HepG2 (cell line): ENCODE results near the gene EIF3L. TPM values are rescaled to one million over a fixed set of nuclear protein-coding genes. Genes with fewer than 3 reads are reported as not detected.
A peak's percentile ranks its signal among the peaks of the same experiment; 100 is the strongest.

ENCODE experiments used
- ATRX ChIP-seq: sonication (generic); formaldehyde crosslinking; IDR thresholded peaks from 2 replicates; pipeline ENCODE4 v1.4.0; 2020; ENCODE audit warnings: missing genetic modification reagents, borderline replicate concordance
- GABPA ChIP-seq, 2 experiments: IDR thresholded peaks; 2 replicates each; pipeline ENCODE4 v1.6.1; 2011 to 2016; ENCODE audit warnings: low read depth in 2 of 2, low read length in 1 of 2, missing biosample characterization in 1 of 2, missing genetic modification characterization in 1 of 2
- GATAD1 ChIP-seq: IDR thresholded peaks from 2 replicates; pipeline ENCODE4 v1.6.1; 2016; ENCODE audit warnings: missing genetic modification reagents, missing compliant biosample characterization
- HIVEP1 ChIP-seq: sonication (generic); formaldehyde crosslinking; IDR thresholded peaks from 2 replicates; pipeline ENCODE4 v1.4.0; 2020; ENCODE audit warnings: mild to moderate bottlenecking, missing genetic modification reagents
- MIER2 ChIP-seq: IDR thresholded peaks from 2 replicates; pipeline ENCODE4 v1.6.1; 2016; ENCODE audit warnings: missing biosample characterization, missing genetic modification reagents
- NPAS2 ChIP-seq: sonication (generic); formaldehyde crosslinking; IDR thresholded peaks from 2 replicates; pipeline ENCODE4 v1.8.0; 2022; ENCODE audit warnings: mild to moderate bottlenecking, missing genetic modification reagents, borderline replicate concordance
- POGZ ChIP-seq: sonication (generic); formaldehyde crosslinking; IDR thresholded peaks from 2 replicates; pipeline ENCODE4 v1.4.0; 2020; ENCODE audit warnings: mild to moderate bottlenecking, missing genetic modification reagents
- SP1 ChIP-seq, 2 experiments: fragments of 450-650 bp in 1 of 2; sonication (generic) in 1 of 2; formaldehyde crosslinking in 1 of 2; IDR thresholded peaks; 2 replicates each; pipeline versions ENCODE4 v1.4.0 to v1.6.1; 2016 to 2020; ENCODE audit warnings: missing genetic modification reagents in 1 of 2
- STAG1 ChIP-seq: sonication (generic); formaldehyde crosslinking; IDR thresholded peaks from 2 replicates; pipeline ENCODE4 v1.4.0; 2020; ENCODE audit warnings: missing genetic modification reagents
- WIZ ChIP-seq: sonication (generic); formaldehyde crosslinking; IDR thresholded peaks from 2 replicates; pipeline ENCODE4 v1.5.1; 2020; ENCODE audit warnings: mild to moderate bottlenecking, missing genetic modification reagents
- ZFYVE20 ChIP-seq: sonication (generic); formaldehyde crosslinking; IDR thresholded peaks from 2 replicates; pipeline ENCODE4 v1.8.0; 2023; ENCODE audit warnings: low read depth, mild to moderate bottlenecking, moderate library complexity, missing genetic modification reagents, borderline replicate concordance
- ZNF230 ChIP-seq: sonication (generic); formaldehyde crosslinking; IDR thresholded peaks from 2 replicates; pipeline ENCODE4 v1.4.0; 2020; ENCODE audit warnings: mild to moderate bottlenecking, missing genetic modification reagents
- ZNF547 ChIP-seq: sonication (generic); formaldehyde crosslinking; IDR thresholded peaks from 2 replicates; pipeline ENCODE4 v1.5.1; 2020; ENCODE audit warnings: mild to moderate bottlenecking, missing genetic modification reagents
- ZNF678 ChIP-seq: sonication (generic); formaldehyde crosslinking; IDR thresholded peaks from 2 replicates; pipeline ENCODE4 v1.4.0; 2020; ENCODE audit warnings: mild to moderate bottlenecking, missing genetic modification reagents
- polyA plus RNA-seq, 8 experiments: library from polyadenylated mRNA; depleted of rRNA in 3 of 8; stranded (reverse) in 7 of 8; unstranded in 1 of 8; fragments of >200 nt; fragmentation: Illumina TruSeq in 4 of 8; extraction: Trizol in 4 of 8; gene quantifications; 2 replicates each; pipeline versions ENCODE4 v1.2.1 to v1.2.3, GENCODE V29; 2011 to 2016; ENCODE audit warnings: low read depth in 4 of 8, missing spikeins in 1 of 8, mixed read lengths in 1 of 8; ENCODE audit not compliant: insufficient read depth in 1 of 8
- total RNA-seq, 5 experiments: library from RNA; depleted of rRNA; stranded (reverse); fragments of >200 nt; fragmentation: Illumina TruSeq; extraction: Trizol; gene quantifications; 2 replicates each; pipeline ENCODE4 v1.2.3, GENCODE V29; 2016; ENCODE audit warnings: low read depth in 1 of 5
- TF ChIP-seq, protein P1 (sequence below): sonication (generic); formaldehyde crosslinking; IDR thresholded peaks from 2 replicates; pipeline ENCODE4 v1.4.0; 2020; ENCODE audit warnings: mild to moderate bottlenecking, low read depth, missing genetic modification reagents
- TF ChIP-seq, protein P2 (sequence below): sonication (generic); formaldehyde crosslinking; IDR thresholded peaks from 2 replicates; pipeline ENCODE4 v1.8.1; 2023; ENCODE audit warnings: mild to moderate bottlenecking, inconsistent platforms, moderate library complexity, missing genetic modification reagents, borderline replicate concordance
- TF ChIP-seq, protein P3 (sequence below): sonication (generic); formaldehyde crosslinking; IDR thresholded peaks from 2 replicates; pipeline ENCODE4 v1.8.0; 2022; ENCODE audit warnings: missing genetic modification reagents, mild to moderate bottlenecking, borderline replicate concordance
- TF ChIP-seq, protein P4 (sequence below): sonication (generic); formaldehyde crosslinking; IDR thresholded peaks from 2 replicates; pipeline ENCODE4 v1.4.0; 2020; ENCODE audit warnings: missing genetic modification reagents, mild to moderate bottlenecking, borderline replicate concordance
- TF ChIP-seq, protein P5 (sequence below): sonication (generic); formaldehyde crosslinking; IDR thresholded peaks from 2 replicates; pipeline ENCODE4 v1.5.0; 2020; ENCODE audit warnings: mild to moderate bottlenecking, missing genetic modification reagents

Gene EIF3L
- total and polyA plus RNA-seq, 2 of the 13 experiments (the other 11 are each of a cell fraction or from before 2014, with no cell fraction given): 514 to 793 TPM

DNA sequence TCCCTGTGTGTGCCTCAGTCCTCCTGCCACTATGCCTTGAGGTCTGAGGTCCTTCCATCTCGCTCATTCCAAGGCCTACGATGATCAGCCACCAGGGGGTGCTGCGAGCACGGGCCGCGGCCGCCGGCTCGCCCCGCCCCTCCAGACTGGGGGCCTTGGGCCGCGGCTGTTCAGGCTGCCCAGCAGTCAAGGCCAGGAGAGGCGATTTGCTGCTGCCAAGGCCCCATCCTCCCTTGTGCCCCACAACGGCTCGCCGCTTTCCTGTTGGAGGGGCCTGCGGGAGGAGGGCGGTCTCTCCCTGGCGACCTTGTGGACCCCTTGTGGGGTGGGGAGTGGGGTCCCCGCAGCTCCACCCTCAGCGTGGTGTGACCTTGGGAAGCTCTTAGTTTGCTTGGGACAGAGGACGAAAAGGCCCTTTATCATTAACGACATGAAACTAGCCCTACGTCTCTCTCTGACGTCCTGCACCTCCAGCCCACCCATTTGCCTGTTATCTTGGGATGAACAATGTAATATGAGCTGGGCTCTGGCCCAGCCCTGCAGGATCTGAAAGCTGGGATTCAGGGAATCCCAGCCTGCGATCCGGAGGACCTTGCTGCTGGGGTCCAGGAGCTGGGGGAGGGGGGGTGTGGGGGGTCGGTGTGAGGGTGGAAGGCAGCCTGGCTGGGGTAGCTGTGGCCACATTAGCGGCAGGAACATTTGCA lies 31.4 kb upstream of the EIF3L start (continued):
- TF ChIP-seq ATRX (no peak), STAG1 (CRISPR knock-in tag) (peak; percentile 98), GATAD1 (peak; percentile 69), WIZ (CRISPR knock-in tag) (no peak), ZFYVE20 (CRISPR knock-in tag) (no peak), ZNF230 (no peak), ZNF678 (no peak), MIER2 (peak; percentile 45; the same call in 1 of the 2 replicates), HIVEP1 (peak; percentile 78), SP1 (IDR thresholded peaks at IDR 0.05) (no peak), SP1 (CRISPR knock-in tag; IDR thresholded peaks at IDR 0.05) (peak; percentile 89), ZNF547 (CRISPR knock-in tag) (0 out of 2 replicates have a peak, but pooled peaks have one; percentile 19), POGZ (CRISPR knock-in tag) (peak; percentile 54; the same call in 1 of the 2 replicates), GABPA (IDR thresholded peaks at IDR 0.05; ENCODE audit: low read depth, low read length) (no peak), GABPA (CRISPR knock-in tag; IDR thresholded peaks at IDR 0.05; ENCODE audit: low read depth) (no peak), NPAS2 (CRISPR knock-in tag) (no peak)
- TF ChIP-seq, protein P1, sequence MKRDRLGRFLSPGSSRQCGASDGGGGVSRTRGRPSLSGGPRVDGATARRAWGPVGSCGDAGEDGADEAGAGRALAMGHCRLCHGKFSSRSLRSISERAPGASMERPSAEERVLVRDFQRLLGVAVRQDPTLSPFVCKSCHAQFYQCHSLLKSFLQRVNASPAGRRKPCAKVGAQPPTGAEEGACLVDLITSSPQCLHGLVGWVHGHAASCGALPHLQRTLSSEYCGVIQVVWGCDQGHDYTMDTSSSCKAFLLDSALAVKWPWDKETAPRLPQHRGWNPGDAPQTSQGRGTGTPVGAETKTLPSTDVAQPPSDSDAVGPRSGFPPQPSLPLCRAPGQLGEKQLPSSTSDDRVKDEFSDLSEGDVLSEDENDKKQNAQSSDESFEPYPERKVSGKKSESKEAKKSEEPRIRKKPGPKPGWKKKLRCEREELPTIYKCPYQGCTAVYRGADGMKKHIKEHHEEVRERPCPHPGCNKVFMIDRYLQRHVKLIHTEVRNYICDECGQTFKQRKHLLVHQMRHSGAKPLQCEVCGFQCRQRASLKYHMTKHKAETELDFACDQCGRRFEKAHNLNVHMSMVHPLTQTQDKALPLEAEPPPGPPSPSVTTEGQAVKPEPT (CRISPR knock-in tag): no peak
- TF ChIP-seq, protein P2, sequence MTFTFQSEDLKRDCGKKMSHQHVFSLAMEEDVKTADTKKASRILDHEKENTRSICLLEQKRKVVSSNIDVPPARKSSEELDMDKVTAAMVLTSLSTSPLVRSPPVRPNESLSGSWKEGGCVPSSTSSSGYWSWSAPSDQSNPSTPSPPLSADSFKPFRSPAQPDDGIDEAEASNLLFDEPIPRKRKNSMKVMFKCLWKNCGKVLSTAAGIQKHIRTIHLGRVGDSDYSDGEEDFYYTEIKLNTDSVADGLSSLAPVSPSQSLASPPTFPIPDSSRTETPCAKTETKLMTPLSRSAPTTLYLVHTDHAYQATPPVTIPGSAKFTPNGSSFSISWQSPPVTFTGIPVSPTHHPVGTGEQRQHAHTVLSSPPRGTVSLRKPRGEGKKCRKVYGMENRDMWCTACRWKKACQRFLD (CRISPR knock-in tag): no peak
- TF ChIP-seq, protein P3, sequence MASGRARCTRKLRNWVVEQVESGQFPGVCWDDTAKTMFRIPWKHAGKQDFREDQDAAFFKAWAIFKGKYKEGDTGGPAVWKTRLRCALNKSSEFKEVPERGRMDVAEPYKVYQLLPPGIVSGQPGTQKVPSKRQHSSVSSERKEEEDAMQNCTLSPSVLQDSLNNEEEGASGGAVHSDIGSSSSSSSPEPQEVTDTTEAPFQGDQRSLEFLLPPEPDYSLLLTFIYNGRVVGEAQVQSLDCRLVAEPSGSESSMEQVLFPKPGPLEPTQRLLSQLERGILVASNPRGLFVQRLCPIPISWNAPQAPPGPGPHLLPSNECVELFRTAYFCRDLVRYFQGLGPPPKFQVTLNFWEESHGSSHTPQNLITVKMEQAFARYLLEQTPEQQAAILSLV (CRISPR knock-in tag): peak; percentile 77; the same call in 1 of the 2 replicates
- TF ChIP-seq, protein P4, sequence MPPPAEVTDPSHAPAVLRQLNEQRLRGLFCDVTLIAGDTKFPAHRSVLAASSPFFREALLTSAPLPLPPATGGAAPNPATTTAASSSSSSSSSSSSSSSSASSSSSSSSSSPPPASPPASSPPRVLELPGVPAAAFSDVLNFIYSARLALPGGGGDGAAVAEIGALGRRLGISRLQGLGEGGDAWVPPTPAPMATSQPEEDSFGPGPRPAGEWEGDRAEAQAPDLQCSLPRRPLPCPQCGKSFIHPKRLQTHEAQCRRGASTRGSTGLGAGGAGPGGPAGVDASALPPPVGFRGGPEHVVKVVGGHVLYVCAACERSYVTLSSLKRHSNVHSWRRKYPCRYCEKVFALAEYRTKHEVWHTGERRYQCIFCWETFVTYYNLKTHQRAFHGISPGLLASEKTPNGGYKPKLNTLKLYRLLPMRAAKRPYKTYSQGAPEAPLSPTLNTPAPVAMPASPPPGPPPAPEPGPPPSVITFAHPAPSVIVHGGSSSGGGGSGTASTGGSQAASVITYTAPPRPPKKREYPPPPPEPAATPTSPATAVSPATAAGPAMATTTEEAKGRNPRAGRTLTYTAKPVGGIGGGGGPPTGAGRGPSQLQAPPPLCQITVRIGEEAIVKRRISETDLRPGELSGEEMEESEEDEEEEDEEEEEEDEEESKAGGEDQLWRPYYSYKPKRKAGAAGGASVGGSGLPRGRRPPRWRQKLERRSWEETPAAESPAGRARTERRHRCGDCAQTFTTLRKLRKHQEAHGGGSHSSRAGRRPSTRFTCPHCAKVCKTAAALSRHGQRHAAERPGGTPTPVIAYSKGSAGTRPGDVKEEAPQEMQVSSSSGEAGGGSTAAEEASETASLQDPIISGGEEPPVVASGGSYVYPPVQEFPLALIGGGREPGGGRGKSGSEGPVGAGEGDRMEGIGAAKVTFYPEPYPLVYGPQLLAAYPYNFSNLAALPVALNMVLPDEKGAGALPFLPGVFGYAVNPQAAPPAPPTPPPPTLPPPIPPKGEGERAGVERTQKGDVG (CRISPR knock-in tag): peak; percentile 92
- TF ChIP-seq, protein P5, sequence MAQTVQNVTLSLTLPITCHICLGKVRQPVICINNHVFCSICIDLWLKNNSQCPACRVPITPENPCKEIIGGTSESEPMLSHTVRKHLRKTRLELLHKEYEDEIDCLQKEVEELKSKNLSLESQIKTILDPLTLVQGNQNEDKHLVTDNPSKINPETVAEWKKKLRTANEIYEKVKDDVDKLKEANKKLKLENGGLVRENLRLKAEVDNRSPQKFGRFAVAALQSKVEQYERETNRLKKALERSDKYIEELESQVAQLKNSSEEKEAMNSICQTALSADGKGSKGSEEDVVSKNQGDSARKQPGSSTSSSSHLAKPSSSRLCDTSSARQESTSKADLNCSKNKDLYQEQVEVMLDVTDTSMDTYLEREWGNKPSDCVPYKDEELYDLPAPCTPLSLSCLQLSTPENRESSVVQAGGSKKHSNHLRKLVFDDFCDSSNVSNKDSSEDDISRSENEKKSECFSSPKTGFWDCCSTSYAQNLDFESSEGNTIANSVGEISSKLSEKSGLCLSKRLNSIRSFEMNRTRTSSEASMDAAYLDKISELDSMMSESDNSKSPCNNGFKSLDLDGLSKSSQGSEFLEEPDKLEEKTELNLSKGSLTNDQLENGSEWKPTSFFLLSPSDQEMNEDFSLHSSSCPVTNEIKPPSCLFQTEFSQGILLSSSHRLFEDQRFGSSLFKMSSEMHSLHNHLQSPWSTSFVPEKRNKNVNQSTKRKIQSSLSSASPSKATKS (CRISPR knock-in tag): no peak
